Stimulated activated memory B cell treated with anti-CD40 and anti-IgM and Interleukin-4, amounts not matched to agents 10 μg/mL and 1 μg/mL and 100 μg/mL, for 72 hours (primary cell): ENCODE measurements around the gene FAM83G.
"Not testable (repeated sequence)": the region's sequence is repeated elsewhere in the genome, so short reads cannot be mapped to it uniquely, and the experiment has no call there.

ENCODE experiments used
- ATAC-seq: fragments of 150-1000 bp; cut with Tn5 transposase; 2 replicates; pipeline ENCODE4 v1.10.0; 2021
- H3K27ac Mint-ChIP-seq: one replicate; pipeline ENCODE4 v1.8.0; 2022; ENCODE audit warnings: mild to moderate bottlenecking, mixed read lengths
- H3K27me3 Mint-ChIP-seq: one replicate; pipeline ENCODE4 v1.8.0; 2022; ENCODE audit warnings: mixed read lengths
- H3K36me3 Mint-ChIP-seq: one replicate; pipeline ENCODE4 v1.8.0; 2022; ENCODE audit warnings: mixed read lengths
- H3K4me1 Mint-ChIP-seq: one replicate; pipeline ENCODE4 v1.8.0; 2022; ENCODE audit warnings: mixed read lengths
- H3K4me3 Mint-ChIP-seq: one replicate; pipeline ENCODE4 v1.8.0; 2022; ENCODE audit warnings: mild to moderate bottlenecking, moderate library complexity, mixed read lengths
- H3K9me3 Mint-ChIP-seq: one replicate; pipeline ENCODE4 v1.8.0; 2022; ENCODE audit warnings: mixed read lengths

Gene FAM83G, protein sequence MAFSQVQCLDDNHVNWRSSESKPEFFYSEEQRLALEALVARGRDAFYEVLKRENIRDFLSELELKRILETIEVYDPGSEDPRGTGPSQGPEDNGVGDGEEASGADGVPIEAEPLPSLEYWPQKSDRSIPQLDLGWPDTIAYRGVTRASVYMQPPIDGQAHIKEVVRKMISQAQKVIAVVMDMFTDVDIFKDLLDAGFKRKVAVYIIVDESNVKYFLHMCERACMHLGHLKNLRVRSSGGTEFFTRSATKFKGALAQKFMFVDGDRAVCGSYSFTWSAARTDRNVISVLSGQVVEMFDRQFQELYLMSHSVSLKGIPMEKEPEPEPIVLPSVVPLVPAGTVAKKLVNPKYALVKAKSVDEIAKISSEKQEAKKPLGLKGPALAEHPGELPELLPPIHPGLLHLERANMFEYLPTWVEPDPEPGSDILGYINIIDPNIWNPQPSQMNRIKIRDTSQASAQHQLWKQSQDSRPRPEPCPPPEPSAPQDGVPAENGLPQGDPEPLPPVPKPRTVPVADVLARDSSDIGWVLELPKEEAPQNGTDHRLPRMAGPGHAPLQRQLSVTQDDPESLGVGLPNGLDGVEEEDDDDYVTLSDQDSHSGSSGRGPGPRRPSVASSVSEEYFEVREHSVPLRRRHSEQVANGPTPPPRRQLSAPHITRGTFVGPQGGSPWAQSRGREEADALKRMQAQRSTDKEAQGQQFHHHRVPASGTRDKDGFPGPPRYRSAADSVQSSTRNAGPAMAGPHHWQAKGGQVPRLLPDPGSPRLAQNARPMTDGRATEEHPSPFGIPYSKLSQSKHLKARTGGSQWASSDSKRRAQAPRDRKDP

DNA sequence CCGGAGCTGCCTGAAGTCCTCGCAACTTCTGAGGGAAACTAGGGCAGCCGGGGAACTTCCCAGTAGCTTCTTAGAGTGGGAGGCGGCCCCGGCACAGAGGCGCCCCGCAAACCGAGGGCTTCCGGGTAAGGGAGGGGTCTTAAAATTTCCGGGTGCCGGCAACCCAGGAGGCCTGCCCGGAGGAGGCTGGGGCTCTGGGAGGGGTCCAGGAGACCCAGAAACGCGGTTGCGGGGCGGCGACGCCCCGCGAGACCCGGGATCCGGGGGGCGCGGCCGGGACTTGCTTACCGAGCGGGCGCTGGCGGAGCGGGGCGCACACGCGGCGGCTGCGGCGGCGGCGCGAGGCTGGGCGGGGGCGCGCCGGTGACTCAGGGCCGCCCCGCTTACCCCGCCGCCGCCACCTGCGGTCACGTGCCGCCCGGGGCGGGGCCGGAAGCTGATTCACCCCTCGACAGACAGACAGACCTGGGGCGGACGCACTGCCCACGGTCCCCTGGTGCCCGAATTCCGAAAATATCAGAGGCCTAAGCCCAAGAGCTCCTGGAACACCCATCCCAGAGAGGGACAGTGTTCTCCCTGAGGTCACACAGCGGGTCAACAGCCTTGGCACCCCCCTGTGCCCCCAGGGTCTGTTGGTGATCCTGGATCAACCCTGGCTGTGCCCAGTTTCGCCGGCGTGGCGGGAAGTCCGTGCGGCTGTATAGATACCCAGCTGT lies at the start of gene FAM83G:
FAM83G (minus strand) TSS at position 344 of the 716 bp plus-strand sequence. CDS start 723 bp downstream, outside the sequence.
- Mint-ChIP-seq H3K27ac (peak within 1 kb of the TSS; percentile 81), H3K36me3 (peaks cover 4% of the 10 kb centered on the region), H3K9me3 (no peaks in the 10 kb centered on the region), H3K27me3 (no peaks in the 10 kb centered on the region), H3K4me1 (peaks cover 49% of the 10 kb centered on the region), H3K4me3 (peak within 1 kb of the TSS; percentile 85)
- ATAC-seq = peak; percentile 88

DNA sequence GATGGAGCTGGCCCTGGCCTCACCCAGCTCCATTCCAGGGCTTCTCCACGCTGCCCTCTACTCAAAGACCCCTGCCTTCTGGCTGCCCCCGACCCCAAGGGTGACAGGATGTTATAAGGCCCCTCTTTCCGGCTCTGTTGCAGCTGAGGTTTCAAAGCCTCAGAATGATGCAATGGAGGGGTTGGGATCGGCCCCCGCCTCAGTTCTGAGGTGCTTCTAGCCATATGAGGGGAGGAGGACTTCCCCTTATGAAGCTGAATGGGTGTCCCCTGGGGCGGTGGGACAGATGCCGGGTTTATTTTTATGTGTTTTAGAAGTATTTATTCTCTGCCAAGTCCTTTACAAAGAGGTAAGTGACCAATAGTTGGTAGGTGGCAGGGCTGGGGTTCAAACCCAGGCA lies 44.3 kb upstream of the FAM83G start:
- not testable (repeated sequence) for H3K36me3 Mint-ChIP-seq, H3K27ac Mint-ChIP-seq, H3K9me3 Mint-ChIP-seq, H3K4me3 Mint-ChIP-seq, H3K4me1 Mint-ChIP-seq, H3K27me3 Mint-ChIP-seq, ATAC-seq

DNA sequence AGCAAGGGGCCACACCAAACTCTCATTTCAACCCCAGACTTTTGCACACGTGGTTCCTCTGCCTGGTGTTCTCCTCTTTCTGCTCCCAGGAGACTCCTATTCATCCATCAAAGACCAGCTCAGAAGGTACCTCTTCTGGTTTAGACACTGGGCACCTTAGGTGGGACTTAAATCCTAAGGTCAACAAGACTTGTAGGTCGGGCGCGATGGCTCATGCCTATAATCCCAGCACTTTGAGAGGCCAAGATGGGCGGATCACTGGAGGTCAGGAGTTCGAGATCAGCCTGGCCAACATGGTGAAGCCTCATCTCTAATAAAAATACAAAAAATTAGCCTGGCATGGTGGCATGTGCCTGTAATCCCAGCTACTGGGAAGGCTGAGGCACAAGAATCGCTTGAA lies 42.9 kb upstream of the FAM83G start:
- H3K36me3 Mint-ChIP-seq = not testable (repeated sequence)

DNA sequence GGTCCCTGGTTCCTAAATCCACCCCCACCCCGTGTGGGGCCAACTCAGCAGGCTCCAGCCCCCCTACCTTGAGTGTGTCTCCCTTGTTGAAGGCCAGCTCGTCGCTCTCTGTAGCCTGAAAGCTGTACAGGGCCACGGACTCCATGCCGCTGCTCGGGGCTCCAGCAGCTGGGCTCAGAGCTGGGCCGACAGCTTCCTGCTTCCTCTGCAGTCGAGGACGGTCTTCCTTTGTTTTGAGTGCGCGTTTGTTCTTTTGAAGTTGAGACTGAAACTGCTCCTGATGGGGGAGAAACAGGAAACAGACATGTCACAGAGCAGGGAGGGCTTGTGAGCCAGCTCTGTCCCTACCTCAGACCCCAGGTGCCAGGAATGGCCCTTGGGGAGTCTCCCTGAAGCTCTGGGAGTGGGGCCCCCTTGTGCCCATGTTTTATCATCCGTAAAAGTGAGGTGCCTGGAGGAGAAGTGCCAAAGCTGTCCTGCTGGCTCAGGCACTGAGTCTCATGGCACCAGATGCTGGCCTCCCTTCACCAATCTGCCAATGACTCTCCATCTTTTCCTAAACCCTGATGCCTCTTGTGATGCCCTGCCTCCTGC lies 42.3 kb upstream of the FAM83G start, which contains the start of gene GRAP:
GRAP (minus strand) TSS at position 176 of the 594 bp plus-strand sequence; CDS start at position 145, 31 bp downstream.
- H3K27me3 Mint-ChIP-seq, H3K9me3 Mint-ChIP-seq, H3K4me3 Mint-ChIP-seq, H3K36me3 Mint-ChIP-seq, H3K4me1 Mint-ChIP-seq, H3K27ac Mint-ChIP-seq: not testable (repeated sequence)
- ATAC-seq = peak; percentile 46

More for the DNA sequence above, 42.9 kb upstream of the FAM83G start:
- not testable (repeated sequence) for H3K4me3 Mint-ChIP-seq, ATAC-seq, H3K27ac Mint-ChIP-seq, H3K27me3 Mint-ChIP-seq, H3K4me1 Mint-ChIP-seq, H3K9me3 Mint-ChIP-seq

DNA sequence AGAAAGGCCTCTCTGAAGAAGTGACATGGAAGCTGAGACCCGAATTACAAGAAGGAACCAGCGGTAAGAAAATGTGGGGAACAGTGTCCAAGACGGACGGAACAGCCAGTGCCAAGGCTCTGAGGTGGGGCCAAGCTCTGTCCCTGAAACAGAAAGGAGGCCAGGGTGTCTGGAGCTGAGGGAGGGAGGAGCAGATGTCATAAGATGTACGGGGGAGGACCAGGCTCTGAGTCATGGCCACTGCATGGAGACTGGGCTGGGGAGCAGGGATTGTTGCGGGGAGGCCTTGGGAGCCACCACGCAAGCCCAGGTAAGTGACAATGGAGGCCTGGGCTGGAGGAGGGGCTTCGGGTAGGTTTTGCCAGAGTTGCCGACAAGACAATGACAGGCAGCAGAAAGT lies 40.1 kb upstream of the FAM83G start:
- not testable (repeated sequence) for H3K27ac Mint-ChIP-seq

DNA sequence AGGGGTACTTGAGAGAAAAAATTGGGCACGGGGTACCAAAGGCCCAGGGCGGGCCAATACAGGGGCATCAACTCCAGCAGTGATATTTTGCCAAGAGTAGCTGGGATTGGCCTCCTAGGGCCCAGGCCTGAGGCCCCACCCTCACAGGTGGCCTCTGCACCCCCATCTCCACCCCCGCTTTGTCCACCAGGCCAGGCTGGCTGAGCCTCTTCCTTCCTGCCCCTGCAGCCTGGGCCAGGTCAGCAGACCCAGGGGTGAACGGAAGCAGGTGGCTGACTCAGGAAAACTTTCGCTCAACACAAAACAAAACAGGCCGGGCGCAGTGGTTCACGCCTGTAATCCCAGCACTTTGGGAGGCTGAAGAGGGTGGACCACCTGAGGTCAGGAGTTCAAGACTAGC lies 38.5 kb upstream of the FAM83G start:
- H3K4me1 Mint-ChIP-seq, H3K27ac Mint-ChIP-seq, H3K4me3 Mint-ChIP-seq, H3K36me3 Mint-ChIP-seq, H3K27me3 Mint-ChIP-seq, H3K9me3 Mint-ChIP-seq: not testable (repeated sequence)
- ATAC-seq = peak; percentile 65

More for the DNA sequence above, 40.1 kb upstream of the FAM83G start:
- not testable (repeated sequence) for H3K4me1 Mint-ChIP-seq, H3K36me3 Mint-ChIP-seq, H3K4me3 Mint-ChIP-seq, H3K27me3 Mint-ChIP-seq, ATAC-seq, H3K9me3 Mint-ChIP-seq

DNA sequence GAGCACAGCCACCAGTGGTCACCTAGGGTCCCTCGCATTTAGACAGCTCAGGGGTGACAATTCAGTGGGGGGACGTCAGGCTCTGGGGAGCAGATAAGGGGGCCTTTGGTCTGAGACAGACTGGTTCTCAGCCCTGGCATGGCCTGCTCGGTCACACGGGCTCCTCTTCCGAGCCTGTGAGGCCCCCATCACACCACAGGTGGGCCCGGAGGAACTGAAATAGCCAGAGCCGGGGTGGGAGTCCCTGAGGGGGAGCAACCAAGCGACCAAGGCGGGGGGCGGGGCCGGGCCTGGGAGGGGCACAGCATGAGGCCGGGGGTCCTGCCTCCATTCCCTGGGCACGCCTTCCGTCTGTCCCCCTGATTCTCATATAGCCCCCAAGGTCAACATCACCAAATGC lies 37.8 kb upstream of the FAM83G start:
- not testable (repeated sequence) for H3K27ac Mint-ChIP-seq, H3K9me3 Mint-ChIP-seq, H3K36me3 Mint-ChIP-seq, H3K27me3 Mint-ChIP-seq, H3K4me3 Mint-ChIP-seq, H3K4me1 Mint-ChIP-seq
- ATAC-seq = peak; percentile 70

DNA sequence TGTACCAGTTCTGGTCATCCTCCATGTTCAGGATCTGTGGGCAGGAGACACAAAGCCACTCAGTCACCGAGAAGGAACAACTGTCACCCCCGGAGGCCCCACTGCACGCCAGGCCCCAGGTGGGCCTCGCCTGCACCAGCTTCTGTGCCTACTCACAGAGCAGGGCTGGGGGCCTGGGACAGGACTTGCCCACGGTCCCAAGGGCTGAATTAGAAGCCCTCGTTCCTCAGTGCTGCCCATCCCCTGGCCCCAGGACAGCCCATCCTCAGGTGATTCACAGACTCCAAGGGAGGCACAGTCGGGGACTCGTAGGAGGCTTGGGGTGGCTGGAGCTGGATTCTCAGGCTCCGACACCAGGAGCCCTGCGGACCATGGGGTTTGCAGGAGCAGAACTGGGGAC lies 37.3 kb upstream of the FAM83G start:
- not testable (repeated sequence) for H3K36me3 Mint-ChIP-seq, H3K4me3 Mint-ChIP-seq, H3K9me3 Mint-ChIP-seq, H3K27me3 Mint-ChIP-seq, H3K27ac Mint-ChIP-seq, ATAC-seq, H3K4me1 Mint-ChIP-seq

DNA sequence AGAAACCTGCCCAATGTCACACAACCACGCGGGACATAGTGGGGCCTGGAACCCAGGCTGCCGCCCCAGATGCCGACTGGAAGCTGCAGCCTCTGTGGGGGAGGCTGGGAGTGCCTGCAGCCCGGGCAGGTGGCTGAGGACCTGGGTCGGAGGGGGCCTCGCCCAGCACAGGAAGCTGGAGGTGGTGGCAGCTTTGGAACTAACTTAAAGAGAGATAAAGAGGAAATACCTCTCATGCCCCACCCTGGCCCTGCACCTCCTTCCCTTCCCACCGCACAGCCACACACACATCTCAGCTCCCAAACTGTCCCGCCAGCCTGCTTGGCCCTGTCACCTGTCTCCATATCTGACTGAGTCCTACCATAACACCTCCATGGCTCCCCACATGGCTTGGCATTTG lies 35.8 kb upstream of the FAM83G start:
- not testable (repeated sequence) for H3K9me3 Mint-ChIP-seq, H3K36me3 Mint-ChIP-seq, ATAC-seq, H3K4me3 Mint-ChIP-seq, H3K27me3 Mint-ChIP-seq, H3K4me1 Mint-ChIP-seq, H3K27ac Mint-ChIP-seq

DNA sequence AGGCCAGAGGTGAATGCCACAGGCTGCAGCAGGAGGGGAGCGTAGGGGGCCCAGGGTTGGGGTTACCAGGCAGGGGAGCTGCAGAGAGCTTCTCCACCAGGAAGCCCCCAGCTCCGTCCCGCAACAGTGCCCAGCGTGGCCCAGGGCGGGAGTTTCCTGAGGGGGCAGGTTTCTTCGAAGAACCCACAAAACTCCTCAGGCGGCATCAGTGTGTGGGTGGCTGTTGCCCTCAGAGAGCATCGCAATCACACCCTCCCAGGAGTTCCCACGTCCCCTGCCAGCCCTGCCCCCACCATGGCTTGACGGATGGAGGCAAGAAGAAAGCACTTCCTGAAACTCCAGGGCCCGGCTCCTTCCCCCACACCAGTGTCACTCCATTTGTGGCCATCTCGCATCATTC lies 34.2 kb upstream of the FAM83G start:
- peak; percentile 56 for ATAC-seq

DNA sequence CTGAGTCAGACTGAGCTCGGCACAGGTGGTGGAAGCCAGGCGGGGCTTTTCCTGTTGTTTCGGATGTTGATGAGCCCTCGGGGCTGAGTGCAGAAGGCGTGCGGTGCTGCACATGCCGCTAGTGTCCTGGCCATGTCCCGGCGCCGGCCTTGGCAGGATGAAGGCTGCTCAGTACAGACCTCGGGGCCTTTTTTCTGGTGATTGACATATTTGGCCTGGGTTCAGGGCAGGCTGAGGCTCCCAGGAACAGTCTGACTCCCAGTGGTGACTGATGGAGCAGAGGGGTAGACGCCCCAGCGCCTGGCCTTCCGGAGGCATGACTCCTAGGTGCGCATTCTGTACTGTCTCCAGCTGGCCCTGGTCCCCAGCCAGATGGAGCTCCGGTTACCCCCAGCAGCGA lies 33.4 kb upstream of the FAM83G start:
- not testable (repeated sequence) for H3K4me3 Mint-ChIP-seq, H3K27ac Mint-ChIP-seq, H3K36me3 Mint-ChIP-seq, H3K4me1 Mint-ChIP-seq, H3K27me3 Mint-ChIP-seq, H3K9me3 Mint-ChIP-seq
- ATAC-seq = peak; percentile 18

More for the DNA sequence above, 34.2 kb upstream of the FAM83G start:
- not testable (repeated sequence) for H3K4me3 Mint-ChIP-seq, H3K36me3 Mint-ChIP-seq, H3K4me1 Mint-ChIP-seq, H3K27ac Mint-ChIP-seq, H3K9me3 Mint-ChIP-seq, H3K27me3 Mint-ChIP-seq

DNA sequence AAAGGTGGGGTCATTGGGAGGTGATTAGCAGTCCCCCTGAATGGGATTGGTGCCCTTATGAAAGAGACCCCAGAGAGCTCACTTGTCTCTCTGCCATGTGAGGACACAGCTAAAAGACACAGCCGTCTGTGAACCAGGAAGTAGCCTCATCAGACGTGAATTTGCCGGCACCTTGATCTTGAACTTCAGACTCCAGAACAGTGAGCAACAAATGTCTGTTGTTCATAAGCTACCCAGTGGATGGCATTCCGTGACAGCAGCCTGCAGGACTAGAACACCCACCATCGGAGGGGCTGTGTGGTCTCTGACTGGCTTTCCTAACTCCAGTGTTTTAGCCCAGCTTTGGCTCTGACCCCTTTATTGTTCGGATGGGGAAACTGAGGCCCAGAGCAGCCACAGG lies 33.0 kb upstream of the FAM83G start:
- not testable (repeated sequence) for H3K36me3 Mint-ChIP-seq, H3K4me3 Mint-ChIP-seq, H3K27me3 Mint-ChIP-seq, H3K9me3 Mint-ChIP-seq, H3K4me1 Mint-ChIP-seq, ATAC-seq, H3K27ac Mint-ChIP-seq

DNA sequence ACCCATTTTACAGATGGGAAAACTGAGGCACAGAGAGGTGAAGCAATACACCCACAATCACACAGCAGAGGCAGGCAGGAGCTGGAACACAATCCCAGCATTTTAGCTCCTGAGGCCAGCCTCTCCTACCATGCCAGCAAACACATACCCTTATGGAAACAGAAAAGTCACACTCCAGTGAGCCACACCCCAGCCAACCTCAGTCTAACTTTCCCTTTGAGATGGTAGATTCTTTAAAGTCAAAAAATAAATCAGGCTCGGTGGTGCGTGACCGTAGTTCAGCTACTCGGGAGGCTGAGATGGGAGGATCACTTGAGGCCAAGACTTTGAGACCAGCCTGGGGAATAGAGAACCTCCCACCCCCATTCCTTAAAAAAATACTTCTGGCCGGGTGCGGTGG lies 31.6 kb upstream of the FAM83G start:
- H3K27ac Mint-ChIP-seq, H3K4me1 Mint-ChIP-seq, H3K9me3 Mint-ChIP-seq, H3K27me3 Mint-ChIP-seq, H3K36me3 Mint-ChIP-seq, H3K4me3 Mint-ChIP-seq: not testable (repeated sequence)
- peak; percentile 65 for ATAC-seq

DNA sequence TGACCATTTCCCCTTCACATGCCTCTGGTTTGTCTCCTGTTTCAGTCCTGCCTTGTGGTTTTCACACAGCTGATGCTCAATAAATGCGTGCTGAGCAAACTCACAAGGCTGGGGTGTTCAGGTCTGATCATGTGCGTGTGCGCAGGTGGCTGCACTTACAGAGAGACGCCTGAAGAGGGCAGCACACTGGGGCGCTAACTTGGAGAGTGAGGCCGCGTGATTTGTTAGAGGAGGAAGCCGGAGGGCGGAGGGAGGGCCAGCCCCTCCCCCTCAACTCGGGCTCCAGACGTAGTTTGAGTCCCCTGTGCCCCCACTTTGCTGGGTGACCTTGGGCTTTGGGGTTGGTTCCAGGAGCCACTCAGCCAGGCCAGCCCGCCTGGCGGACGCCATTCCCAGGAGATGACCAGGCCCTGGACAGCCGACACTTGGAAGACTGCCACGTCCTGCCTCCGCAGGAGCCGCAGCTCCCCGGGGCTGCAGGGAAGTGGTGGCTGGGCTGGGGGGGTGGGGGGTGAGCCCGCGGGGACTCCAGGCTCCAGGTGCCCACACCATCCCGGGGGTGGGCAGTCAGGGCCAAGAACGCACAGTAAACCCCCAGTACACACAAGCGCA lies 27.9 kb upstream of the FAM83G start:
- H3K9me3 Mint-ChIP-seq, H3K4me1 Mint-ChIP-seq, H3K27ac Mint-ChIP-seq, H3K27me3 Mint-ChIP-seq, H3K36me3 Mint-ChIP-seq, H3K4me3 Mint-ChIP-seq: not testable (repeated sequence)
- ATAC-seq = peak; percentile 80

DNA sequence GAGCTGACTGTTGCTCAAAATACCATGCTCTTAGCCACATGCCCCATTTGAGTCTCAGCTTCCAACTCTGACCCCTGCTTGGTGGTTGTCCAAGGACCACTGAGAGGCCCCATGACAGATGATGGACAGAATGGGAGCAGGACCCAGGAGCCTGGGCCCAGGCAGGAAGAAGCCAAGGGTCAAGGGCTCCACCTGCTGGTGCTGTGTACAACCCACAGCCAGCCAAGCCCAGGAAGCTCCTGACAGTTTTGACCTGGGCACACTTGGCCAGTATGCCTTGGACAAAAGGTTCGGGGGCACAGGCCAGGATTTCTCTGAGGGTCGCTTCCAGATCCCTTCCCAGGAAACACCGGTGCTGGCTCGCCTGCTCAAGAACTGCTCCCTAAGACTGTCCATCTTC lies 27.2 kb upstream of the FAM83G start:
- H3K27ac Mint-ChIP-seq, H3K27me3 Mint-ChIP-seq, H3K4me3 Mint-ChIP-seq, H3K4me1 Mint-ChIP-seq, H3K9me3 Mint-ChIP-seq, H3K36me3 Mint-ChIP-seq: not testable (repeated sequence)
- ATAC-seq = peak; percentile 69
